HepG2 (cell line): ENCODE data around the gene CEBPA. TPM values are rescaled to one million over a fixed set of nuclear protein-coding genes. Genes with fewer than 3 reads are reported as not detected.
A peak's percentile ranks its signal among the peaks of the same experiment; 100 is the strongest.

Experiments
- HINFP ChIP-seq: sonication (generic); formaldehyde crosslinking; IDR thresholded peaks from 2 replicates; pipeline ENCODE4 v1.4.0; 2020; ENCODE audit warnings: low read depth, mild to moderate bottlenecking, missing genetic modification reagents
- MZF1 ChIP-seq: sonication (generic); formaldehyde crosslinking; IDR thresholded peaks from 2 replicates; pipeline ENCODE4 v1.8.1; 2023; ENCODE audit warnings: mild to moderate bottlenecking, missing genetic modification reagents, borderline replicate concordance
- PAF1 ChIP-seq: IDR thresholded peaks from 2 replicates; pipeline ENCODE4 v1.6.1; 2016; ENCODE audit warnings: missing genetic modification reagents, missing compliant biosample characterization
- SSRP1 ChIP-seq: IDR thresholded peaks from 2 replicates; pipeline ENCODE4 v1.6.1; 2016; ENCODE audit warnings: control low read depth
- ZNF318 ChIP-seq: sonication (generic); formaldehyde crosslinking; IDR thresholded peaks from 2 replicates; pipeline ENCODE4 v1.4.0; 2020; ENCODE audit warnings: mild to moderate bottlenecking, missing genetic modification reagents
- polyA plus RNA-seq, 8 experiments: library from polyadenylated mRNA; depleted of rRNA in 3 of 8; stranded (reverse) in 7 of 8; unstranded in 1 of 8; fragments of >200 nt; fragmentation: Illumina TruSeq in 4 of 8; extraction: Trizol in 4 of 8; gene quantifications; 2 replicates each; pipeline versions ENCODE4 v1.2.1 to v1.2.3, GENCODE V29; 2011 to 2016; ENCODE audit warnings: low read depth in 4 of 8, missing spikeins in 1 of 8, mixed read lengths in 1 of 8; ENCODE audit not compliant: insufficient read depth in 1 of 8
- total RNA-seq, 5 experiments: library from RNA; depleted of rRNA; stranded (reverse); fragments of >200 nt; fragmentation: Illumina TruSeq; extraction: Trizol; gene quantifications; 2 replicates each; pipeline ENCODE4 v1.2.3, GENCODE V29; 2016; ENCODE audit warnings: low read depth in 1 of 5
- TF ChIP-seq, protein P1 (sequence below): IDR thresholded peaks from 2 replicates; pipeline ENCODE4 v1.4.0; 2020; ENCODE audit warnings: mild to moderate bottlenecking, missing genetic modification reagents
- TF ChIP-seq, protein P2 (sequence below): sonication (generic); formaldehyde crosslinking; IDR thresholded peaks from 2 replicates; pipeline ENCODE4 v1.5.1; 2020; ENCODE audit warnings: mild to moderate bottlenecking, missing genetic modification reagents, borderline replicate concordance

Gene CEBPA
- total and polyA plus RNA-seq, 2 of the 13 experiments (the other 11 are each of a cell fraction or from before 2014, with no cell fraction given), result 24.8 to 103 TPM

DNA sequence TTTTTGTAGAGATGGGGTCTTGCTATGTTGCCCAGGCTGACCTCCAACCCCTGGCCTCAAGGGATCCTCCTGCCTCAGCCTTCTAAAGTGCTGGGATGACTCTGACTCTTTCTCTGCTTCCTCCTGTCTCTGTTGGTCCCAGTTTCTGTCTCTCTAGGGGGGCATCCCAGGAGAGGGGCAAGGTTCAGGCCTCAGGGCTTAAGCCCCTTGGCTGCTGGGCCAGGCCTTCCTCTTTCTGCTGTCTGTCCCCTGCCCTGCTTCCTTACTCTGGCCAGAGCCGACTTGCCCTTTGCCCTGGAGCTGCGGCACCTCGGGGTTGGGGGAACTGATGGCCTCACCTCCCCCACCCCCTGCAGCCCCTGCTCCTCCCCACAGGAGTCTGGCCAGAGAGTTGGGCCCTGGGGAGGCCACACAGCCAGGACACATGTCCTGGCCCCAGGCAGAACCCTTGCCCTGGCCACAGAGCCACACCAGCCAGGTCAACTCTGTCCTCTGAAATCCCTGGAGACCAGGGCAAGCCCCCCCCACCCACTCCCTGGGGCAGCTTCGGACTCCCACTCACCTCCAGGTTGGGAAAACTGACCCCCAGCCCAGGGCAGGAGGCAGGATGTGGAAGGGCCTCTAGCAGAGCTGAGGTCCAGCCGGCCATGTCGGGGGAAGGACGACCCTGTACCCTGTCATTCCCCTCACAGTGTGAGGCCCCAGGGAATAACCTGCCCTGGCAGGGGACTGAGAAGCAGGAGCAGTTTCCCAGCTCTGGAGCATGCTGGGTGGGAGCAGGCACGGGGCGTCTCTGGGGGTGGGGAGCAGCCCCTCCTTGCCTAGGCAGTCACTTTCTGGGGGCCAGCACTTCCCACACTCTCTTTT lies 23.7 kb downstream of the CEBPA start (continued):
- TF ChIP-seq, protein P1, sequence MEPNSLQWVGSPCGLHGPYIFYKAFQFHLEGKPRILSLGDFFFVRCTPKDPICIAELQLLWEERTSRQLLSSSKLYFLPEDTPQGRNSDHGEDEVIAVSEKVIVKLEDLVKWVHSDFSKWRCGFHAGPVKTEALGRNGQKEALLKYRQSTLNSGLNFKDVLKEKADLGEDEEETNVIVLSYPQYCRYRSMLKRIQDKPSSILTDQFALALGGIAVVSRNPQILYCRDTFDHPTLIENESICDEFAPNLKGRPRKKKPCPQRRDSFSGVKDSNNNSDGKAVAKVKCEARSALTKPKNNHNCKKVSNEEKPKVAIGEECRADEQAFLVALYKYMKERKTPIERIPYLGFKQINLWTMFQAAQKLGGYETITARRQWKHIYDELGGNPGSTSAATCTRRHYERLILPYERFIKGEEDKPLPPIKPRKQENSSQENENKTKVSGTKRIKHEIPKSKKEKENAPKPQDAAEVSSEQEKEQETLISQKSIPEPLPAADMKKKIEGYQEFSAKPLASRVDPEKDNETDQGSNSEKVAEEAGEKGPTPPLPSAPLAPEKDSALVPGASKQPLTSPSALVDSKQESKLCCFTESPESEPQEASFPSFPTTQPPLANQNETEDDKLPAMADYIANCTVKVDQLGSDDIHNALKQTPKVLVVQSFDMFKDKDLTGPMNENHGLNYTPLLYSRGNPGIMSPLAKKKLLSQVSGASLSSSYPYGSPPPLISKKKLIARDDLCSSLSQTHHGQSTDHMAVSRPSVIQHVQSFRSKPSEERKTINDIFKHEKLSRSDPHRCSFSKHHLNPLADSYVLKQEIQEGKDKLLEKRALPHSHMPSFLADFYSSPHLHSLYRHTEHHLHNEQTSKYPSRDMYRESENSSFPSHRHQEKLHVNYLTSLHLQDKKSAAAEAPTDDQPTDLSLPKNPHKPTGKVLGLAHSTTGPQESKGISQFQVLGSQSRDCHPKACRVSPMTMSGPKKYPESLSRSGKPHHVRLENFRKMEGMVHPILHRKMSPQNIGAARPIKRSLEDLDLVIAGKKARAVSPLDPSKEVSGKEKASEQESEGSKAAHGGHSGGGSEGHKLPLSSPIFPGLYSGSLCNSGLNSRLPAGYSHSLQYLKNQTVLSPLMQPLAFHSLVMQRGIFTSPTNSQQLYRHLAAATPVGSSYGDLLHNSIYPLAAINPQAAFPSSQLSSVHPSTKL (CRISPR knock-in tag), result peak; percentile 42; the same call in 1 of the 2 replicates
- TF ChIP-seq HINFP (CRISPR knock-in tag) (0 out of 2 replicates have a peak, but pooled peaks have one; percentile 57), PAF1 (CRISPR knock-in tag) (no peak), SSRP1 (CRISPR knock-in tag) (no peak), ZNF318 (no peak), MZF1 (CRISPR knock-in tag) (no peak)
- TF ChIP-seq, protein P2, sequence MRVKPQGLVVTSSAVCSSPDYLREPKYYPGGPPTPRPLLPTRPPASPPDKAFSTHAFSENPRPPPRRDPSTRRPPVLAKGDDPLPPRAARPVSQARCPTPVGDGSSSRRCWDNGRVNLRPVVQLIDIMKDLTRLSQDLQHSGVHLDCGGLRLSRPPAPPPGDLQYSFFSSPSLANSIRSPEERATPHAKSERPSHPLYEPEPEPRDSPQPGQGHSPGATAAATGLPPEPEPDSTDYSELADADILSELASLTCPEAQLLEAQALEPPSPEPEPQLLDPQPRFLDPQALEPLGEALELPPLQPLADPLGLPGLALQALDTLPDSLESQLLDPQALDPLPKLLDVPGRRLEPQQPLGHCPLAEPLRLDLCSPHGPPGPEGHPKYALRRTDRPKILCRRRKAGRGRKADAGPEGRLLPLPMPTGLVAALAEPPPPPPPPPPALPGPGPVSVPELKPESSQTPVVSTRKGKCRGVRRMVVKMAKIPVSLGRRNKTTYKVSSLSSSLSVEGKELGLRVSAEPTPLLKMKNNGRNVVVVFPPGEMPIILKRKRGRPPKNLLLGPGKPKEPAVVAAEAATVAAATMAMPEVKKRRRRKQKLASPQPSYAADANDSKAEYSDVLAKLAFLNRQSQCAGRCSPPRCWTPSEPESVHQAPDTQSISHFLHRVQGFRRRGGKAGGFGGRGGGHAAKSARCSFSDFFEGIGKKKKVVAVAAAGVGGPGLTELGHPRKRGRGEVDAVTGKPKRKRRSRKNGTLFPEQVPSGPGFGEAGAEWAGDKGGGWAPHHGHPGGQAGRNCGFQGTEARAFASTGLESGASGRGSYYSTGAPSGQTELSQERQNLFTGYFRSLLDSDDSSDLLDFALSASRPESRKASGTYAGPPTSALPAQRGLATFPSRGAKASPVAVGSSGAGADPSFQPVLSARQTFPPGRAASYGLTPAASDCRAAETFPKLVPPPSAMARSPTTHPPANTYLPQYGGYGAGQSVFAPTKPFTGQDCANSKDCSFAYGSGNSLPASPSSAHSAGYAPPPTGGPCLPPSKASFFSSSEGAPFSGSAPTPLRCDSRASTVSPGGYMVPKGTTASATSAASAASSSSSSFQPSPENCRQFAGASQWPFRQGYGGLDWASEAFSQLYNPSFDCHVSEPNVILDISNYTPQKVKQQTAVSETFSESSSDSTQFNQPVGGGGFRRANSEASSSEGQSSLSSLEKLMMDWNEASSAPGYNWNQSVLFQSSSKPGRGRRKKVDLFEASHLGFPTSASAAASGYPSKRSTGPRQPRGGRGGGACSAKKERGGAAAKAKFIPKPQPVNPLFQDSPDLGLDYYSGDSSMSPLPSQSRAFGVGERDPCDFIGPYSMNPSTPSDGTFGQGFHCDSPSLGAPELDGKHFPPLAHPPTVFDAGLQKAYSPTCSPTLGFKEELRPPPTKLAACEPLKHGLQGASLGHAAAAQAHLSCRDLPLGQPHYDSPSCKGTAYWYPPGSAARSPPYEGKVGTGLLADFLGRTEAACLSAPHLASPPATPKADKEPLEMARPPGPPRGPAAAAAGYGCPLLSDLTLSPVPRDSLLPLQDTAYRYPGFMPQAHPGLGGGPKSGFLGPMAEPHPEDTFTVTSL, result no peak
